Left cardiac atrium (tissue), 4 donors: ENCODE results near the gene ITGA5. TPM values are rescaled to one million over a fixed set of nuclear protein-coding genes. Genes with fewer than 3 reads are reported as not detected.
A peak's percentile ranks its signal among the peaks of the same experiment; 100 is the strongest.

ENCODE experiments used
- ATAC-seq, 2 donors: fragments of 200-7000 bp; cut with Tn5 transposase; one replicate each; pipeline ENCODE4 v1.9.1; 2020; ENCODE audit warnings: mild to moderate bottlenecking in 2 of 2, moderate library complexity in 2 of 2
- DNase-seq: peaks from one replicate; pipeline ENCODE4 v3.0.0-alpha.2; 2020
- intact Hi-C, 2 donors: fragments of 100-400 bp; cut with DNase I; formaldehyde crosslinking; loops; one replicate each; pipeline versions ENCODE4 v1.14.1 to v1.15.1; 2022 to 2023
- long read RNA-seq: library from polyadenylated mRNA; unstranded; transcript quantifications from one replicate; pipeline ENCODE4 v2.0.0, GENCODE V29; 2021
- total RNA-seq, 2 donors: library from RNA; stranded (reverse); fragmentation: NEBNext Ultra II Directional; extraction: Animal tissue kit (Norgen Biotek cat#: 25700); gene quantifications; one replicate each; pipeline ENCODE4 v1.2.1, GENCODE V29; 2021
- donor health status: DM: no; HTN: yes; CAD: no.
- donor health status: DM: no; HTN: yes; CAD: no; lungs with severe emphysema.
- donor health status: DM: yes; HTN: yes; CAD: no.
- donor health status: Dilated cardiomyopathy.

The ITGA5 gene
- 100 to 1,000 TPM in 1 of 2 donors, 10 to 100 TPM in 1; 45.7 to 133 TPM for total RNA-seq
- long read RNA-seq, full-length matches to known transcripts = 2 of 21 reads
- long read RNA-seq, partial matches to known transcripts = 18 of 21 reads
- long read RNA-seq, other reads (novel, unspliced or antisense) = 1 of 21 reads

- intact Hi-C loops = no loop called here
- peak; percentile 90 for DNase-seq
- peak; percentile 83 to 84 for ATAC-seq
Measured at GRCh38 chr12:54419088-54419887, at the start of gene ITGA5. ITGA5 (minus strand) TSS chr12:54419266; CDS start chr12:54419198, 68 bp downstream.

GRCh38 chr12:54465857-54466523 lies 46.9 kb upstream of the ITGA5 start:
- intact Hi-C loops = no loop called here
- ATAC-seq (no peak), DNase-seq (no peak)

- ATAC-seq (peak in 1 of 2 donors; percentile 22), DNase-seq (no peak)
- intact Hi-C loops = no loop called here
Measured at GRCh38 chr12:54463484-54463883, 44.4 kb upstream of the ITGA5 start.

GRCh38 chr12:54463034-54463433 lies 44.0 kb upstream of the ITGA5 start:
- ATAC-seq (peak; percentile 50 to 79), DNase-seq (peak; percentile 51)
- intact Hi-C loops = no loop called here

- ATAC-seq = no peak
- DNase-seq = no peak
- intact Hi-C loops = no loop called here
Measured at GRCh38 chr12:54460317-54460923, 41.4 kb upstream of the ITGA5 start.

GRCh38 chr12:54459355-54459754 lies 40.3 kb upstream of the ITGA5 start:
- intact Hi-C loops = no loop called here
- ATAC-seq (no peak), DNase-seq (no peak)

GRCh38 chr12:54455760-54456469 lies 36.8 kb upstream of the ITGA5 start:
- DNase-seq = no peak
- ATAC-seq = no peak
- intact Hi-C loops = no loop called here

- no peak for DNase-seq
- intact Hi-C loops = no loop called here
- no peak for ATAC-seq
Measured at GRCh38 chr12:54452628-54453027, 33.6 kb upstream of the ITGA5 start.

GRCh38 chr12:54448344-54448743 lies 29.3 kb upstream of the ITGA5 start:
- ATAC-seq (no peak), DNase-seq (no peak)
- intact Hi-C loops = no loop called here

- DNase-seq (no peak), ATAC-seq (no peak)
- intact Hi-C loops = no loop called here
Measured at GRCh38 chr12:54447917-54448316, 28.9 kb upstream of the ITGA5 start.

- intact Hi-C loops = no loop called here
- no peak for ATAC-seq
- no peak for DNase-seq
Measured at GRCh38 chr12:54444206-54444605, 25.1 kb upstream of the ITGA5 start.

GRCh38 chr12:54443446-54443845 lies 24.4 kb upstream of the ITGA5 start:
- DNase-seq = no peak
- intact Hi-C loops = no loop called here
- no peak for ATAC-seq

- ATAC-seq (no peak), DNase-seq (no peak)
- intact Hi-C loops = no loop called here
Measured at GRCh38 chr12:54442961-54443360, 23.9 kb upstream of the ITGA5 start.

GRCh38 chr12:54442099-54442498 lies 23.0 kb upstream of the ITGA5 start:
- no peak for ATAC-seq
- intact Hi-C loops = no loop called here
- DNase-seq = no peak

GRCh38 chr12:54439521-54440255 lies 20.6 kb upstream of the ITGA5 start:
- intact Hi-C loops = loop anchor here (1.0 to 5.0 kb wide), 2 partner anchors 37 to 40 kb away; no protein-coding TSS in a partner anchor
- DNase-seq (no peak), ATAC-seq (peak; percentile 92 to 94)

- intact Hi-C loops = loop anchor here (1.0 to 5.0 kb wide), 2 partner anchors 37 to 40 kb away; no protein-coding TSS in a partner anchor
- ATAC-seq (peak; percentile 22 to 47), DNase-seq (no peak)
Measured at GRCh38 chr12:54439096-54439495, 20.0 kb upstream of the ITGA5 start.

GRCh38 chr12:54438517-54438916 lies 19.5 kb upstream of the ITGA5 start:
- intact Hi-C loops = loop anchor here in 1 of 2 donors (5.0 kb wide), 1 partner anchor 36 kb away; no protein-coding TSS in a partner anchor
- ATAC-seq (no peak), DNase-seq (no peak)

GRCh38 chr12:54437697-54438096 lies 18.6 kb upstream of the ITGA5 start:
- DNase-seq = no peak
- no peak for ATAC-seq
- intact Hi-C loops = loop anchor here in 1 of 2 donors (5.0 kb wide), 1 partner anchor 35 kb away; no protein-coding TSS in a partner anchor
